H1 (cell line): ENCODE measurements around the gene THAP2. TPM values are rescaled to one million over a fixed set of nuclear protein-coding genes. Genes with fewer than 3 reads are reported as not detected.

ENCODE experiments used
- CTCF ChIA-PET: fragments of 300-600 bp; sonication (Branson Sonifier 250); formaldehyde crosslinking; loops from one replicate; lab custom pipeline; 2021; ENCODE audit not compliant: partially characterized antibody; lab: Charles Lee
- POLR2A ChIA-PET: fragments of 300-600 bp; sonication (Branson Sonifier 250); formaldehyde crosslinking; loops from one replicate; lab custom pipeline; 2021; ENCODE audit warnings: inconsistent platforms; ENCODE audit not compliant: partially characterized antibody; lab: Charles Lee
- DNase-seq, 2 experiments: peaks; one replicate each; pipeline versions ENCODE4 v3.0.0 to v3.0.0-alpha.2; 2010 to 2022; ENCODE audit warnings: low spot score in 2 of 2, low read depth in 1 of 2, mixed read lengths in 1 of 2
- FAIRE-seq: peaks from 2 replicates; lab custom pipeline; 2011; peaks lifted over from hg19 to GRCh38; lab: Jason Lieb, UNC
- H2AFZ ChIP-seq: 2 replicates; pipeline ENCODE4 v1.8.1; 2012; ENCODE audit warnings: low read length, inconsistent platforms
- H2AK5ac ChIP-seq: 2 replicates; pipeline ENCODE4 v1.6.1; 2013; ENCODE audit warnings: low read depth, low read length
- H2BK120ac ChIP-seq: replicated peaks from 2 replicates; pipeline ENCODE3; 2013; ENCODE audit warnings: low read depth, low read length, inconsistent platforms
- H2BK12ac ChIP-seq: 2 replicates; pipeline ENCODE4 v1.6.1; 2013; ENCODE audit warnings: low read depth, low read length
- H2BK15ac ChIP-seq: 2 replicates; pipeline ENCODE4 v1.6.1; 2013; ENCODE audit warnings: low read length
- H2BK20ac ChIP-seq: 2 replicates; pipeline ENCODE4 v1.6.1; 2013; ENCODE audit warnings: low read length
- H2BK5ac ChIP-seq: 2 replicates; pipeline ENCODE4 v1.6.1; 2013; ENCODE audit warnings: low read depth, low read length
- H3K14ac ChIP-seq: 2 replicates; pipeline ENCODE4 v1.6.1; 2013; ENCODE audit warnings: inconsistent platforms; ENCODE audit not compliant: insufficient read length
- H3K18ac ChIP-seq: 2 replicates; pipeline ENCODE4 v1.6.1; 2013; ENCODE audit warnings: low read length; ENCODE audit errors: extremely low read depth
- H3K23ac ChIP-seq: 2 replicates; pipeline ENCODE4 v1.6.1; 2013; ENCODE audit warnings: inconsistent platforms; ENCODE audit not compliant: insufficient read length
- H3K23me2 ChIP-seq: 2 replicates; pipeline ENCODE4 v1.6.1; 2013; ENCODE audit warnings: low read depth, low read length
- H3K27ac ChIP-seq: 2 replicates; pipeline ENCODE4 v1.6.1; 2011; ENCODE audit warnings: low read depth, low read length, inconsistent platforms
- H3K27me3 ChIP-seq, 4 experiments: replicated peaks in 1 of 4; 1 replicate in 1 of 4; 2 replicates in 3 of 4; pipeline versions ENCODE4 v1.6.1 to v1.8.1; 2011 to 2013; ENCODE audit warnings: low read length in 3 of 4, mild to moderate bottlenecking in 3 of 4, inconsistent platforms in 2 of 4, mixed read lengths in 2 of 4, moderate library complexity in 1 of 4; ENCODE audit not compliant: control insufficient read depth in 3 of 4, insufficient read depth in 3 of 4; ENCODE audit errors: extremely low read depth in 1 of 4
- H3K36me3 ChIP-seq, 4 experiments: 2 replicates each; pipeline versions ENCODE4 v1.6.1 to v1.8.1; 2011 to 2013; ENCODE audit warnings: mild to moderate bottlenecking in 4 of 4, low read length in 3 of 4, moderate library complexity in 2 of 4, control low read depth in 1 of 4, inconsistent platforms in 1 of 4; ENCODE audit not compliant: insufficient read depth in 4 of 4, control insufficient read depth in 2 of 4
- H3K4ac ChIP-seq: replicated peaks from 2 replicates; pipeline ENCODE3; 2013; ENCODE audit warnings: low read length, low read depth, mixed read lengths, inconsistent platforms; ENCODE audit not compliant: insufficient read length
- H3K4me1 ChIP-seq, 4 experiments: replicated peaks in 1 of 4; 1 replicate in 1 of 4; 2 replicates in 3 of 4; pipeline versions ENCODE4 v1.6.1 to v1.8.1; 2011 to 2013; ENCODE audit warnings: low read length in 3 of 4, inconsistent platforms in 2 of 4, mixed read lengths in 1 of 4; ENCODE audit not compliant: insufficient read depth in 4 of 4, control insufficient read depth in 3 of 4
- H3K4me2 ChIP-seq, 2 experiments: 2 replicates each; pipeline versions ENCODE4 v1.6.1 to v1.8.1; 2011 to 2013; ENCODE audit warnings: low read depth in 2 of 2, low read length in 2 of 2, control low read depth in 1 of 2, inconsistent platforms in 1 of 2, mild to moderate bottlenecking in 1 of 2; ENCODE audit not compliant: insufficient read depth in 1 of 2
- H3K4me3 ChIP-seq, 4 experiments: fragments of 200-600, 300-600 bp in 1 of 4; sonication (generic), shearing (Covaris generic), sonication (Bioruptor Twin) in 1 of 4; 2 replicates each; pipeline versions ENCODE4 v1.5.1 to v1.8.1; 2011 to 2016; ENCODE audit warnings: low read length in 4 of 4, low read depth in 3 of 4, control low read depth in 2 of 4, inconsistent platforms in 2 of 4, mild to moderate bottlenecking in 2 of 4, mixed read lengths in 1 of 4, moderate library complexity in 1 of 4; ENCODE audit not compliant: insufficient read depth in 2 of 4; ENCODE audit errors: extremely low read depth in 1 of 4
- H3K56ac ChIP-seq: replicated peaks from 2 replicates; pipeline ENCODE3; 2013; ENCODE audit warnings: low read depth, mild to moderate bottlenecking, mixed read lengths, low read length, inconsistent platforms; ENCODE audit not compliant: insufficient read length
- H3K79me1 ChIP-seq: 2 replicates; pipeline ENCODE4 v1.6.1; 2013; ENCODE audit warnings: low read depth, low read length, control low read depth
- H3K79me2 ChIP-seq, 2 experiments: 2 replicates each; pipeline versions ENCODE4 v1.6.1 to v1.8.1; 2012 to 2013; ENCODE audit warnings: low read length in 2 of 2, mild to moderate bottlenecking in 2 of 2, inconsistent platforms in 1 of 2; ENCODE audit not compliant: insufficient read depth in 2 of 2, control insufficient read depth in 1 of 2
- H3K9ac ChIP-seq, 4 experiments: replicated peaks in 1 of 4; 1 replicate in 1 of 4; 2 replicates in 3 of 4; pipeline versions ENCODE4 v1.6.1 to v1.8.1; 2011 to 2013; ENCODE audit warnings: low read depth in 3 of 4, low read length in 3 of 4, control low read depth in 2 of 4, mild to moderate bottlenecking in 2 of 4, moderate library complexity in 2 of 4, inconsistent platforms in 1 of 4; ENCODE audit errors: extremely low read depth in 1 of 4
- H3K9me3 ChIP-seq, 2 experiments: 2 replicates each; pipeline versions ENCODE4 v1.6.1 to v1.8.1; 2012 to 2013; ENCODE audit warnings: mild to moderate bottlenecking in 2 of 2, moderate library complexity in 2 of 2, control low read depth in 1 of 2, inconsistent platforms in 1 of 2, low read depth in 1 of 2, low read length in 1 of 2, mixed read lengths in 1 of 2; ENCODE audit not compliant: insufficient read depth in 2 of 2
- H4K20me1 ChIP-seq, 2 experiments: replicated peaks in 1 of 2; 2 replicates each; pipeline versions ENCODE3 to v1.8.1; 2011 to 2013; ENCODE audit warnings: inconsistent platforms in 2 of 2, low read length in 2 of 2, mild to moderate bottlenecking in 1 of 2; ENCODE audit not compliant: insufficient read depth in 2 of 2, control insufficient read depth in 1 of 2
- H4K5ac ChIP-seq: 2 replicates; pipeline ENCODE4 v1.6.1; 2013; ENCODE audit warnings: low read length, low read depth, mixed read lengths, inconsistent platforms; ENCODE audit not compliant: insufficient read length
- H4K8ac ChIP-seq: 2 replicates; pipeline ENCODE4 v1.8.0; 2013; ENCODE audit warnings: mild to moderate bottlenecking, moderate library complexity, low read length, inconsistent platforms; ENCODE audit not compliant: insufficient read depth; ENCODE audit errors: extremely low read depth
- H4K91ac ChIP-seq: replicated peaks from 2 replicates; pipeline ENCODE3; 2013; ENCODE audit warnings: low read length, mixed read lengths, inconsistent platforms; ENCODE audit not compliant: insufficient read length
- ASH2L ChIP-seq: fragments of 200-600, 300-600 bp; sonication (generic); IDR thresholded peaks from one replicate; pipeline ENCODE4 v1.7.1; 2017; ENCODE audit warnings: low read length
- BACH1 ChIP-seq: IDR thresholded peaks from 2 replicates; pipeline ENCODE4 v1.6.1; 2012; ENCODE audit warnings: low read length, improper control_type of control experiment
- BRCA1 ChIP-seq: IDR thresholded peaks from 2 replicates; pipeline ENCODE4 v1.6.1; 2012; ENCODE audit warnings: low read depth, low read length, improper control_type of control experiment
- CEBPB ChIP-seq: IDR thresholded peaks from 2 replicates; pipeline ENCODE4 v1.6.1; 2012; ENCODE audit warnings: low read depth, low read length
- CHD2 ChIP-seq: IDR thresholded peaks from 2 replicates; pipeline ENCODE4 v1.6.1; 2012; ENCODE audit warnings: low read length, improper control_type of control experiment
- EP300 ChIP-seq, 2 experiments: IDR thresholded peaks; 1 replicate in 1 of 2; 2 replicates in 1 of 2; pipeline ENCODE4 v1.6.1; 2011 to 2012; ENCODE audit warnings: low read depth in 2 of 2, low read length in 2 of 2, mild to moderate bottlenecking in 2 of 2, borderline replicate concordance in 1 of 2, inconsistent platforms in 1 of 2, moderate library complexity in 1 of 2
- FOSL1 ChIP-seq: IDR thresholded peaks from 2 replicates; pipeline ENCODE4 v1.6.1; 2011; ENCODE audit warnings: mild to moderate bottlenecking, low read depth, low read length, moderate library complexity; ENCODE audit not compliant: insufficient read depth
- MAX ChIP-seq: IDR thresholded peaks from 2 replicates; pipeline ENCODE4 v1.6.1; 2012; ENCODE audit warnings: inconsistent platforms
- NANOG ChIP-seq: IDR thresholded peaks from 2 replicates; pipeline ENCODE4 v1.6.1; 2011; ENCODE audit warnings: low read length, low read depth, mild to moderate bottlenecking, inconsistent platforms; ENCODE audit not compliant: insufficient read depth, poor library complexity, severe bottlenecking
- SIN3A ChIP-seq, 2 experiments: IDR thresholded peaks in 1 of 2; conservative IDR thresholded peaks in 1 of 2; 2 replicates each; pipeline ENCODE4 v1.6.1; 2011 to 2012; ENCODE audit warnings: low read length in 2 of 2, improper control_type of control experiment in 1 of 2, low read depth in 1 of 2, mild to moderate bottlenecking in 1 of 2
- SRF ChIP-seq: IDR thresholded peaks from 2 replicates; pipeline ENCODE4 v1.6.1; 2011; ENCODE audit warnings: mild to moderate bottlenecking, low read depth, low read length, moderate library complexity
- TEAD4 ChIP-seq: IDR thresholded peaks from 2 replicates; pipeline ENCODE4 v1.6.1; 2012; ENCODE audit warnings: low read depth, low read length, inconsistent platforms, mixed read lengths
- ZNF274 ChIP-seq: IDR thresholded peaks from 2 replicates; pipeline ENCODE4 v1.7.0; 2012; ENCODE audit warnings: low read length, borderline replicate concordance; ENCODE audit errors: extremely low read depth
- WGBS, 2 experiments: shearing (Covaris generic) in 1 of 2; methylation state at CpG; one replicate each; pipeline versions ENCODE4 v1.1.6 to v1.1.7; 2013 to 2015; ENCODE audit warnings: low lambda C conversion rate in 2 of 2, mixed read lengths in 2 of 2, inconsistent platforms in 1 of 2, low coverage in 1 of 2, missing lambda C conversion rate in 1 of 2; ENCODE audit not compliant: insufficient replicate concordance in 2 of 2, insufficient coverage in 1 of 2, insufficient read length in 1 of 2; ENCODE audit errors: extremely low coverage in 1 of 2, missing lambda C conversion rate in 1 of 2; 5-methylcytosine and 5-hydroxymethylcytosine counted together
- polyA plus RNA-seq, 7 experiments: library from polyadenylated mRNA; depleted of rRNA in 3 of 7; stranded (reverse) in 5 of 7; unstranded in 2 of 7; fragments of >200 nt in 5 of 7; fragments of 200-250 nt in 2 of 7; gene quantifications; 1 replicate in 5 of 7; 2 replicates in 1 of 7; 4 replicates in 1 of 7; pipeline versions ENCODE4 v1.2.1 to v1.2.3, GENCODE V29; 2011 to 2013; ENCODE audit warnings: missing spikeins in 2 of 7, mixed read lengths in 2 of 7
- total RNA-seq: library from RNA; stranded (reverse); fragmentation: NEBNext Ultra II Directional; extraction: Animal tissue kit (Norgen Biotek cat#: 25700); gene quantifications from 2 replicates; pipeline ENCODE4 v1.2.1, GENCODE V29; 2021

Gene THAP2
- total and polyA plus RNA-seq, 2 of the 8 experiments (the other 6 are each of a cell fraction or from before 2014, with no cell fraction given) = 1.8 to 5.3 TPM

DNA sequence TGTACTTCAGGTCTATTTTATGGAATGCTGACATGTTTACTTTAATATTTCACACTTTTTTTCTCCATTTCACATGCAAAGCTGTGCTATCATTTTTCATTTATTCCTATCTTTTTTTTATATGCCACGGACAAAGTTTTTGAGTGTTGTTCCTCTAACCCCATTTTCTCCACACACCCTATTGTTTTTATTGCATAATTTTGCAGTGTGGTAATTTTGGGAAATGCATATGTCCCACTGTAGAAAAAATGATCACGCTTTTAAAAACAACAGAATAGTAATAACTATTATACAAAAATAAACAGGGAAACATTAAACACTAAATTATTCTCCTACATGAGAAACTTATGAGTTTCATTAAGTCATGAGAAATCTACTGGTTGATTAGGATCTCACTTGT, 14.7 kb upstream of the THAP2 start:
- no peak overlapping the region for H3K4me3 ChIP-seq
- H3K23ac ChIP-seq = no peak overlapping the region
- H3K56ac ChIP-seq = no peak overlapping the region
- H3K4ac ChIP-seq = no peak overlapping the region
- H4K8ac ChIP-seq = no peak overlapping the region
- POLR2A ChIA-PET = interaction anchor here (3.1 kb wide), 1 partner anchor 14 kb away, joined by 11 read pairs; the partner anchor contains the start of genes THAP2 and ZFC3H1
- H2AK5ac ChIP-seq = no peak overlapping the region
- H4K20me1 ChIP-seq = no peaks in the 10 kb centered on the region
- H2BK20ac ChIP-seq = no peak overlapping the region
- no peak overlapping the region for H2BK15ac ChIP-seq
- no peak overlapping the region for H2BK120ac ChIP-seq
- no peak for FAIRE-seq
- H3K4me1 ChIP-seq = no peaks in the 10 kb centered on the region
- H2BK12ac ChIP-seq = no peak overlapping the region
- no peak overlapping the region for H2AFZ ChIP-seq
- H3K18ac ChIP-seq = no peak overlapping the region
- no peaks in the 10 kb centered on the region for H3K79me1 ChIP-seq
- no peak overlapping the region for H4K91ac ChIP-seq
- no peaks in the 10 kb centered on the region; a peak in 1 of 4 replicates for H3K9me3 ChIP-seq
- CTCF ChIA-PET = no interaction called here
- H2BK5ac ChIP-seq = no peak overlapping the region
- H3K14ac ChIP-seq = no peak overlapping the region
- H3K23me2 ChIP-seq = no peaks in the 10 kb centered on the region
- no peak overlapping the region for H3K27ac ChIP-seq
- no peak for DNase-seq
- H3K36me3 ChIP-seq = peaks cover 5 to 43% (median 18%) of the 10 kb centered on the region in 4 experiments; a peak in 6 of 8 replicates
- TF ChIP-seq CHD2 = no peak
- no peak for TF ChIP-seq TEAD4
- no peak for TF ChIP-seq SIN3A (conservative IDR thresholded peaks at IDR 0.05 in 1 of 2, IDR thresholded peaks at IDR 0.05 in 1 of 2; ENCODE audit: low read depth in 1 of 2, low read length in 2 of 2)
- no peak for TF ChIP-seq BRCA1
- no peak for TF ChIP-seq CEBPB
- TF ChIP-seq BACH1 = no peak
- no peak for TF ChIP-seq ZNF274
- TF ChIP-seq MAX = no peak
- TF ChIP-seq ASH2L = no peak
- no peak for TF ChIP-seq EP300 (IDR thresholded peaks at IDR 0.05; ENCODE audit: borderline replicate concordance in 1 of 2, low read depth in 2 of 2, low read length in 2 of 2)
- TF ChIP-seq NANOG = no peak
- TF ChIP-seq FOSL1 = no peak
- no peak for TF ChIP-seq SRF
- H3K4me2 ChIP-seq = no peak overlapping the region
- peaks cover 0 to 49% of the 10 kb centered on the region in 2 experiments; a peak in 2 of 4 replicates for H3K79me2 ChIP-seq
- H4K5ac ChIP-seq = no peak overlapping the region
- H3K9ac ChIP-seq = no peak overlapping the region
- WGBS, 2 experiments = 88% methylated on average over 2 of the region's 2 CpGs; no CpG with 5 or more reads in 1 of the 2 experiments
- H3K27me3 ChIP-seq = no peaks in the 10 kb centered on the region
